ENCODE measurements around the gene OR11H1. TPM values are rescaled to one million over a fixed set of nuclear protein-coding genes. Genes with fewer than 3 reads are reported as not detected.
"Not testable (repeated sequence)": the region's sequence is repeated elsewhere in the genome, so short reads cannot be mapped to it uniquely, and the experiment has no call there.

OR11H1 gene
- total RNA-seq, result not detected

GRCh38 chr22:15527892-15528291, at the start of gene OR11H1:
OR11H1 (plus strand) TSS chr22:15528192; CDS start chr22:15528192, 0 bp downstream.
- CTCF ChIA-PET, result not testable (repeated sequence)

GRCh38 chr22:15509967-15510366, 18.0 kb upstream of the OR11H1 start:
- H3K27me3 Mint-ChIP-seq; H3K4me1 Mint-ChIP-seq; H3K4me3 Mint-ChIP-seq; H3K36me3 Mint-ChIP-seq; ATAC-seq; H3K27ac Mint-ChIP-seq; DNase-seq; CTCF ChIA-PET; H3K9me3 Mint-ChIP-seq (ENCODE audit: low read depth): not testable (repeated sequence)

More at GRCh38 chr22:15527892-15528291, at the start of gene OR11H1:
- H3K4me3 Mint-ChIP-seq; H3K9me3 Mint-ChIP-seq (ENCODE audit: low read depth); H3K4me1 Mint-ChIP-seq; H3K27me3 Mint-ChIP-seq; DNase-seq; H3K27ac Mint-ChIP-seq; H3K36me3 Mint-ChIP-seq; ATAC-seq: not testable (repeated sequence)

GRCh38 chr22:15515896-15516295, 12.1 kb upstream of the OR11H1 start:
- not testable (repeated sequence) for ATAC-seq; H3K9me3 Mint-ChIP-seq (ENCODE audit: low read depth)

GRCh38 chr22:15553767-15554166, 25.8 kb downstream of the OR11H1 start:
- H3K36me3 Mint-ChIP-seq; H3K27me3 Mint-ChIP-seq; H3K4me1 Mint-ChIP-seq; DNase-seq; H3K4me3 Mint-ChIP-seq; H3K27ac Mint-ChIP-seq; ATAC-seq; CTCF ChIA-PET; H3K9me3 Mint-ChIP-seq (ENCODE audit: low read depth): not testable (repeated sequence)

More at GRCh38 chr22:15515896-15516295, 12.1 kb upstream of the OR11H1 start:
- CTCF ChIA-PET, H3K36me3 Mint-ChIP-seq, H3K4me3 Mint-ChIP-seq, H3K4me1 Mint-ChIP-seq, H3K27ac Mint-ChIP-seq, DNase-seq, H3K27me3 Mint-ChIP-seq: not testable (repeated sequence)

GRCh38 chr22:15563461-15563860, 35.5 kb downstream of the OR11H1 start:
- DNase-seq; H3K4me1 Mint-ChIP-seq; H3K27ac Mint-ChIP-seq; H3K4me3 Mint-ChIP-seq; H3K9me3 Mint-ChIP-seq (ENCODE audit: low read depth); H3K36me3 Mint-ChIP-seq; ATAC-seq; H3K27me3 Mint-ChIP-seq; CTCF ChIA-PET: not testable (repeated sequence)

GRCh38 chr22:15565063-15565462, 37.1 kb downstream of the OR11H1 start:
- H3K27me3 Mint-ChIP-seq; H3K36me3 Mint-ChIP-seq; ATAC-seq; H3K4me3 Mint-ChIP-seq; H3K4me1 Mint-ChIP-seq; H3K9me3 Mint-ChIP-seq (ENCODE audit: low read depth); CTCF ChIA-PET; DNase-seq; H3K27ac Mint-ChIP-seq: not testable (repeated sequence)

Other genes starting within 250 kb of the OR11H1 start
- not detected for gene POTEH, start 161.8 kb downstream of the OR11H1 start, total RNA-seq